Astrocyte (in vitro differentiated cells and primary cell): ENCODE data around the gene PIK3R2. TPM values are rescaled to one million over a fixed set of nuclear protein-coding genes. Genes with fewer than 3 reads are reported as not detected.

Experiments used
- DNase-seq: peaks from one replicate; pipeline ENCODE4 v3.0.0-alpha.2; 2010; ENCODE audit warnings: low read depth
- FAIRE-seq: peaks from 2 replicates; lab custom pipeline; 2011; peaks lifted over from hg19 to GRCh38; lab: Jason Lieb, UNC
- H2AFZ ChIP-seq: 2 replicates; pipeline ENCODE4 v1.6.0; 2012; ENCODE audit warnings: low read depth, low read length, inconsistent platforms
- H3K27ac ChIP-seq: 2 replicates; pipeline ENCODE4 v1.5.1; 2011; ENCODE audit warnings: low read depth, low read length, inconsistent platforms
- H3K27me3 ChIP-seq: 2 replicates; pipeline ENCODE4 v1.6.0; 2011; ENCODE audit warnings: low read length, inconsistent platforms; ENCODE audit not compliant: insufficient read depth
- H3K36me3 ChIP-seq: 2 replicates; pipeline ENCODE4 v1.5.1; 2011; ENCODE audit warnings: low read length, inconsistent platforms; ENCODE audit not compliant: insufficient read depth
- H3K4me1 ChIP-seq: 2 replicates; pipeline ENCODE4 v1.5.1; 2011; ENCODE audit warnings: low read length, inconsistent platforms; ENCODE audit not compliant: insufficient read depth
- H3K4me2 ChIP-seq: 2 replicates; pipeline ENCODE4 v1.6.0; 2012; ENCODE audit warnings: low read length, inconsistent platforms
- H3K4me3 ChIP-seq: 2 replicates; pipeline ENCODE4 v1.5.1; 2011; ENCODE audit warnings: low read depth, mild to moderate bottlenecking, low read length, inconsistent platforms; ENCODE audit not compliant: insufficient read depth
- H3K79me2 ChIP-seq: 2 replicates; pipeline ENCODE4 v1.6.0; 2012; ENCODE audit warnings: mild to moderate bottlenecking, low read length, inconsistent platforms; ENCODE audit not compliant: insufficient read depth
- H3K9ac ChIP-seq: 2 replicates; pipeline ENCODE4 v1.6.0; 2012; ENCODE audit warnings: mild to moderate bottlenecking, low read length, inconsistent platforms
- H3K9me3 ChIP-seq: 2 replicates; pipeline ENCODE4 v1.5.1; 2012; ENCODE audit warnings: low read depth, mild to moderate bottlenecking, low read length, inconsistent platforms; ENCODE audit not compliant: insufficient read depth
- H4K20me1 ChIP-seq: 2 replicates; pipeline ENCODE4 v1.6.0; 2012; ENCODE audit warnings: low read length, inconsistent platforms; ENCODE audit not compliant: insufficient read depth
- H3K27ac Mint-ChIP-seq: one replicate; pipeline ENCODE4 v1.8.0; 2021; ENCODE audit warnings: mild to moderate bottlenecking, mixed read lengths; ENCODE audit not compliant: unreplicated experiment
- H3K27me3 Mint-ChIP-seq: one replicate; pipeline ENCODE4 v1.8.0; 2021; ENCODE audit warnings: low read depth, mixed read lengths; ENCODE audit not compliant: unreplicated experiment
- H3K36me3 Mint-ChIP-seq: one replicate; pipeline ENCODE4 v1.8.0; 2021; ENCODE audit warnings: low read depth, mixed read lengths; ENCODE audit not compliant: unreplicated experiment
- H3K4me1 Mint-ChIP-seq: one replicate; pipeline ENCODE4 v1.8.0; 2021; ENCODE audit warnings: low read depth, mixed read lengths; ENCODE audit not compliant: unreplicated experiment
- H3K4me3 Mint-ChIP-seq: one replicate; pipeline ENCODE4 v1.8.0; 2021; ENCODE audit warnings: mild to moderate bottlenecking, moderate library complexity, mixed read lengths; ENCODE audit not compliant: unreplicated experiment
- H3K9me3 Mint-ChIP-seq: one replicate; pipeline ENCODE4 v1.8.0; 2021; ENCODE audit warnings: mild to moderate bottlenecking, mixed read lengths; ENCODE audit not compliant: unreplicated experiment
- CTCF ChIP-seq: IDR thresholded peaks from 2 replicates; pipeline ENCODE4 v1.5.1; 2011; ENCODE audit warnings: low read depth, mild to moderate bottlenecking, inconsistent platforms, low read length, moderate library complexity; ENCODE audit not compliant: insufficient read depth
- EZH2 ChIP-seq: IDR thresholded peaks from 2 replicates; pipeline ENCODE4 v1.6.1; 2012; ENCODE audit warnings: mild to moderate bottlenecking, low read length, inconsistent platforms; ENCODE audit not compliant: insufficient read depth
- total RNA-seq: library from RNA; stranded (reverse); gene quantifications from 2 replicates; pipeline ENCODE4 v1.2.1, GENCODE V29; 2021

Gene PIK3R2
- total RNA-seq, 1 donor from 2014 or later: 58.4 TPM

GRCh38 chr19:18156268-18156667 is 3.3 kb downstream of the PIK3R2 start:
- no peak for DNase-seq
- H3K27ac ChIP-seq: no peak overlapping the region
- H3K79me2 ChIP-seq: peaks cover 29% of the 10 kb centered on the region
- Mint-ChIP-seq H3K27ac (no peak overlapping the region), H3K9me3 (peaks cover 1% of the 10 kb centered on the region), H3K36me3 (peaks cover 4% of the 10 kb centered on the region), H3K4me1 (peaks cover 7% of the 10 kb centered on the region), H3K4me3 (no peak overlapping the region), H3K27me3 (no peaks in the 10 kb centered on the region)
- TF ChIP-seq CTCF (no peak), EZH2 (no peak)
- H4K20me1 ChIP-seq: peaks cover 28% of the 10 kb centered on the region
- H3K4me3 ChIP-seq: no peak overlapping the region
- H2AFZ ChIP-seq: no peak overlapping the region
- no peak overlapping the region for H3K4me2 ChIP-seq
- H3K9me3 ChIP-seq: no peaks in the 10 kb centered on the region
- peaks cover 28% of the 10 kb centered on the region for H3K4me1 ChIP-seq
- H3K9ac ChIP-seq: peak overlapping the region; percentile 36
- FAIRE-seq: no peak
- peaks cover 2% of the 10 kb centered on the region for H3K36me3 ChIP-seq
- H3K27me3 ChIP-seq: no peaks in the 10 kb centered on the region

- peak overlapping the region; percentile 38 for H3K4me2 ChIP-seq
- peaks cover 34% of the 10 kb centered on the region for H4K20me1 ChIP-seq
- no peak for FAIRE-seq
- H3K9ac ChIP-seq: peak overlapping the region; percentile 36
- H3K9me3 Mint-ChIP-seq: peaks cover 1% of the 10 kb centered on the region
- H3K27me3 ChIP-seq: no peaks in the 10 kb centered on the region
- peaks cover 4% of the 10 kb centered on the region for H3K36me3 Mint-ChIP-seq
- no peak overlapping the region for H2AFZ ChIP-seq
- H3K27ac ChIP-seq: no peak overlapping the region
- TF ChIP-seq CTCF: no peak
- no peak for TF ChIP-seq EZH2
- H3K79me2 ChIP-seq: peaks cover 29% of the 10 kb centered on the region
- H3K4me1 ChIP-seq: peaks cover 25% of the 10 kb centered on the region
- H3K27me3 Mint-ChIP-seq: no peaks in the 10 kb centered on the region
- peaks cover 2% of the 10 kb centered on the region for H3K36me3 ChIP-seq
- no peaks in the 10 kb centered on the region for H3K9me3 ChIP-seq
- H3K4me1 Mint-ChIP-seq: peaks cover 7% of the 10 kb centered on the region
- H3K4me3 Mint-ChIP-seq: no peak overlapping the region
- peak; percentile 70 for DNase-seq
- H3K4me3 ChIP-seq: no peak overlapping the region
- no peak overlapping the region for H3K27ac Mint-ChIP-seq
These were observed 4.0 kb downstream of the PIK3R2 start for GRCh38 chr19:18156841-18157464.

GRCh38 chr19:18157465-18158063 is 4.6 kb downstream of the PIK3R2 start:
- Mint-ChIP-seq H3K4me3 (no peak overlapping the region), H3K4me1 (peaks cover 7% of the 10 kb centered on the region), H3K36me3 (peaks cover 4% of the 10 kb centered on the region), H3K27me3 (no peaks in the 10 kb centered on the region), H3K9me3 (peaks cover 1% of the 10 kb centered on the region), H3K27ac (no peak overlapping the region)
- Histone ChIP-seq H3K9ac (peak overlapping the region; percentile 36), H3K4me1 (peaks cover 25% of the 10 kb centered on the region), H3K4me3 (no peak overlapping the region), H3K9me3 (no peaks in the 10 kb centered on the region), H2AFZ (no peak overlapping the region), H3K27me3 (no peaks in the 10 kb centered on the region), H3K4me2 (peak overlapping the region; percentile 38), H3K36me3 (peaks cover 2% of the 10 kb centered on the region), H4K20me1 (peaks cover 36% of the 10 kb centered on the region), H3K79me2 (peaks cover 29% of the 10 kb centered on the region), H3K27ac (no peak overlapping the region)
- DNase-seq (no peak), FAIRE-seq (no peak)
- TF ChIP-seq CTCF (no peak), EZH2 (no peak)
